ENCODE results near the gene SCGB1C1. TPM values are rescaled to one million over a fixed set of nuclear protein-coding genes. Genes with fewer than 3 reads are reported as not detected.
A peak's percentile ranks its signal among the peaks of the same experiment; 100 is the strongest.

Gene SCGB1C1
- total and polyA plus RNA-seq, 3 donors from 2014 or later = not detected

DNA sequence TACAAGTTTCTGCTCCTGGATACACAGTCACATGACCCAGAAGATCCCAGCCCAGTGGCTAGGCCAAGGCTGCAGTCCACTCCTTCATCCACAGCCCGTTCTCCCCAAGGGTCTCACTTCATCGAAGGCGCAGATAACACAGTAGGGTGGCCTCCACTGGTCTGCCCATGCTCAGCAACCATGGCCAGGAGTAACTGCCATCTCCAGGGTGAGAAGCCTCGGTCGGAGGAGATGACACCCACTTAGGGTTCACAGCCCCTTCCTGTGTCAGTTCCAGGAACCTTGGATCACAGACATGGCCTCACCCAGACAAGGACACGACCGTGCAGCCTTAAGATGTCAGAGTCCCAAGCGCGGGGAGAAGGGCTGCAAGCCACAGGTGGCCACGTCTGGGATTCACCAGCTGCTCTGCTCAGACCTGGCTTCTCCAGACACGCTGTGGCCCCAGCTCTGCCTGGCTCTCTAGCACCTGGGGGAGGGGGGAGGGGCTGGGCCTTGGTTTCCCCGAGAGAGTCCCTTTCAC is 11.8 kb downstream of the SCGB1C1 start:
- H3K27ac ChIP-seq = no peak overlapping the region
- no peaks in the 10 kb centered on the region for H3K9me3 ChIP-seq
- H3K27me3 ChIP-seq = no peaks in the 10 kb centered on the region
- peaks cover 16% of the 10 kb centered on the region for H3K4me1 ChIP-seq
- H3K4me3 ChIP-seq = no peak overlapping the region
- intact Hi-C loops (cut with DNase I; ENCODE audit: low total_unique reads) = no loop called here
- peak; percentile 12 for DNase-seq
- H3K36me3 ChIP-seq (ENCODE audit: low read depth, missing control alignments) = no peaks in the 10 kb centered on the region
- no peak for TF ChIP-seq POLR2A (IDR thresholded peaks at IDR 0.05)
- TF ChIP-seq, protein P1, sequence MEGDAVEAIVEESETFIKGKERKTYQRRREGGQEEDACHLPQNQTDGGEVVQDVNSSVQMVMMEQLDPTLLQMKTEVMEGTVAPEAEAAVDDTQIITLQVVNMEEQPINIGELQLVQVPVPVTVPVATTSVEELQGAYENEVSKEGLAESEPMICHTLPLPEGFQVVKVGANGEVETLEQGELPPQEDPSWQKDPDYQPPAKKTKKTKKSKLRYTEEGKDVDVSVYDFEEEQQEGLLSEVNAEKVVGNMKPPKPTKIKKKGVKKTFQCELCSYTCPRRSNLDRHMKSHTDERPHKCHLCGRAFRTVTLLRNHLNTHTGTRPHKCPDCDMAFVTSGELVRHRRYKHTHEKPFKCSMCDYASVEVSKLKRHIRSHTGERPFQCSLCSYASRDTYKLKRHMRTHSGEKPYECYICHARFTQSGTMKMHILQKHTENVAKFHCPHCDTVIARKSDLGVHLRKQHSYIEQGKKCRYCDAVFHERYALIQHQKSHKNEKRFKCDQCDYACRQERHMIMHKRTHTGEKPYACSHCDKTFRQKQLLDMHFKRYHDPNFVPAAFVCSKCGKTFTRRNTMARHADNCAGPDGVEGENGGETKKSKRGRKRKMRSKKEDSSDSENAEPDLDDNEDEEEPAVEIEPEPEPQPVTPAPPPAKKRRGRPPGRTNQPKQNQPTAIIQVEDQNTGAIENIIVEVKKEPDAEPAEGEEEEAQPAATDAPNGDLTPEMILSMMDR (IDR thresholded peaks at IDR 0.05) = no peak
- 84 to 85% methylated on average over 12 of the region's 12 CpGs for WGBS, 2 donors

DNA sequence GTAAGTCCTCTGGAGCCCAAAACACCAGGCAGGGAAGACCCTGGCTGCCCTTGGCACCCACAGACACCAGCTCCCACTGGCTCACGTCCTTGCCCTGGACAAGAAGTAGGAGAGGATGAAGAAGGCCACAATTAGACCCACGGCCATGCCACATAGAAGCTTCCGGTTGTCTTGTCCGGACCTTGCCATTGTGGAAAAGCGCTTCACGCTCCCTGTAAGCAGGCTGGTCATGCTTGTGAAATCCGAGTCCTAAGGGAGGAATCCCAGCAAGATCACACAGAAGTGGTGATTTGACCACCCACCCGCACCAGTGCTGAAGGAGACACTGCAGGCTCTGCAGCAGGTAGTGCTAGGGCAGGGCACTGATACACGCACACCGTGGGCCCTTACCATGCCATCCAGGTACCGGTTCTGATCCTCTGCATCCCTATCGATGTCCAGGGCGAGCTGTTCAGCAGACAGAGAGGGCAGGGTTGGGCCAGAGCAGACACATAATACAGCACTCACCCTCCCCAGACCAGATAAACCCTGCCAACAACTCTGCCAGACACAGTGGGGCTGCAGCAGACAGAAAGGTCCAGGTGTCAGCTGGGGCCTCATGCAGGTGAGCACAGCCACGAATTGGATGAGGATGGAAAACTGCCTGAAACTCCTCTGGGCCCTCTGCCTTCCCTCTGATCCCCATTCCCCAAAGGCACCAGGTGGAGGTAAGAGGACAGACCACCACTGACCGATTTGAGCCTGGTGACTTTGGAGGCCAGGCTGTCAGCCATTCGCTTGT is 12.5 kb downstream of the SCGB1C1 start:
- WGBS, 2 donors = 86 to 88% methylated on average over 16 of the region's 16 CpGs
- H3K27ac ChIP-seq = no peak overlapping the region
- intact Hi-C loops (cut with DNase I; ENCODE audit: low total_unique reads) = no loop called here
- H3K36me3 ChIP-seq (ENCODE audit: low read depth, missing control alignments) = no peaks in the 10 kb centered on the region
- no peak overlapping the region for H3K4me3 ChIP-seq
- peaks cover 24% of the 10 kb centered on the region for H3K4me1 ChIP-seq
- no peaks in the 10 kb centered on the region for H3K27me3 ChIP-seq
- DNase-seq = peak; percentile 12
- H3K9me3 ChIP-seq = no peaks in the 10 kb centered on the region
- TF ChIP-seq, protein P1 (IDR thresholded peaks at IDR 0.05) = no peak
- no peak for TF ChIP-seq POLR2A (IDR thresholded peaks at IDR 0.05)

DNA sequence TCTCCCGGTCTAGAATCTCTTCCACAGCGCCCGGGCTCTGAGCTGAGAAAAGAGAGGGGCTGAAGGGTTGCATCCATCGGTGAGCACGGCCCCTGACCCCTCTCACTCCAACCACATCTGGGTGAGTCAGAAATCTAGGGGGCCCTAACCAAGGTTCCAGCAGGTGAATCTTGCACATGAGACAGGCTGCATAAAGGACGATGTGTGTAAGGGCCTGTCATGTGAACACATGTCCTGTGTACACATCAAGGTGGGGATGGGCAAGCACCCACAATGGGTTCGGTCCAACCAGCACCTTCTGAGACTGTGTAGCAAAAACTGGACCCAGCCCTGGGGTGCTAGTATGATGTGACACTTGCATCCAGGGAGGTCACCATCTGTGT is 13.1 kb downstream of the SCGB1C1 start:
- TF ChIP-seq, protein P1 (IDR thresholded peaks at IDR 0.05) = no peak
- TF ChIP-seq POLR2A (IDR thresholded peaks at IDR 0.05) = no peak
- 74 to 82% methylated on average over 5 to 7 of the region's 7 CpGs for WGBS, 2 donors
- Histone ChIP-seq H3K27me3 (no peaks in the 10 kb centered on the region), H3K4me3 (peak overlapping the region; percentile 91 to 96), H3K36me3 (ENCODE audit: low read depth, missing control alignments) (no peaks in the 10 kb centered on the region), H3K27ac (no peak overlapping the region), H3K9me3 (no peaks in the 10 kb centered on the region), H3K4me1 (peaks cover 24% of the 10 kb centered on the region)
- DNase-seq = peak; percentile 10
- intact Hi-C loops (cut with DNase I; ENCODE audit: low total_unique reads) = no loop called here

DNA sequence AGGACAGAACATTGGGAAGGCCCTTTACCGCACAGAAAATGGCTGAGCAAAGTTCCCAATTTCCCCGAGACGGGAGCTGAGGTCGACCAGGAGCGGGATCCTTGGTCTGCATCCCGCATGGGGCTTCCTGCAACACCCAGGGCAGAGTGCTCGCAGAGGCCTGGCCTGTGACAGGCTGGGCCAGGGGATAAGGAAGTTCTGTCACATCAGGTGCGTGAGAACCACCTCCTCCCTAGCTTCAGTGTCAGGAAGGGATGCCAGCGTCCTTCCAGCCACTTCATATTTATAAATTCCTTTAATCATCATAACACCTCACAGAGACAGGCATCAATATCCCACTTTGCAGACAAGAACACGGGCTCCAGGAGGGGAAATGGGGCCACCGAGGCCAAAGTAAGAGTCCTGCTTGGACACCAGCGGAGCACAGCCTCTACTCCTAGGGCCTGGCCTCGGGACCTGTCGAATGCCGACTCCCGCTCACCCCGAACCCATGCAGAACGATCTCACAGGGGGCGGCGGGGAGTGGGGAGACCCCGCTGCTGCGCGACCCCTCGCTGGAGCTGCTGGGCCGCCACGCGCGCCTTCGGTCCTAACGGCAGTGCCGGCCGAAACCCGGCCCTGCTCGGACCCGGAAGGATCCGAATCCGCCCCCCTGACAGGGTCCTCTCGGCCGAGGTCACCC is 13.8 kb downstream of the SCGB1C1 start:
- Histone ChIP-seq H3K4me3 (peak overlapping the region; percentile 91 to 96), H3K27me3 (no peaks in the 10 kb centered on the region), H3K36me3 (ENCODE audit: low read depth, missing control alignments) (no peaks in the 10 kb centered on the region), H3K4me1 (peaks cover 24% of the 10 kb centered on the region), H3K9me3 (no peaks in the 10 kb centered on the region), H3K27ac (peak overlapping the region; percentile 90 to 96)
- 0 to 1% methylated on average over 8 to 38 of the region's 39 CpGs for WGBS, 2 donors
- no peak for TF ChIP-seq POLR2A (IDR thresholded peaks at IDR 0.05)
- TF ChIP-seq, protein P1 (IDR thresholded peaks at IDR 0.05) = no peak
- DNase-seq = peak; percentile 33
- intact Hi-C loops (cut with DNase I; ENCODE audit: low total_unique reads) = no loop called here

Data from testis (tissue), 3 donors.